ENCODE data around the gene THOC7.

The THOC7 gene

GRCh38 chr3:63869940-63870614, 6.5 kb upstream of the THOC7 start:
- no peak overlapping the region for H3K4me3 Mint-ChIP-seq
- H3K27ac Mint-ChIP-seq = no peak overlapping the region
- no peak for DNase-seq
- H3K27me3 Mint-ChIP-seq = no peaks in the 10 kb centered on the region
- peaks cover 41% of the 10 kb centered on the region for H3K4me1 Mint-ChIP-seq
- peaks cover 33% of the 10 kb centered on the region for H3K36me3 Mint-ChIP-seq
- no peaks in the 10 kb centered on the region for H3K9me3 Mint-ChIP-seq
- CTCF ChIA-PET = no interaction called here

GRCh38 chr3:63867225-63867624, 3.6 kb upstream of the THOC7 start:
- CTCF ChIA-PET = no interaction called here
- Mint-ChIP-seq H3K27me3 (no peaks in the 10 kb centered on the region), H3K4me1 (peaks cover 42% of the 10 kb centered on the region), H3K36me3 (peaks cover 31% of the 10 kb centered on the region), H3K4me3 (no peak overlapping the region), H3K27ac (peak overlapping the region; percentile 52), H3K9me3 (no peaks in the 10 kb centered on the region)
- DNase-seq = no peak

GRCh38 chr3:63864965-63865327, 1.3 kb upstream of the THOC7 start:
- no peaks in the 10 kb centered on the region for H3K9me3 Mint-ChIP-seq
- H3K27me3 Mint-ChIP-seq = no peaks in the 10 kb centered on the region
- H3K27ac Mint-ChIP-seq = peak overlapping the region; percentile 87
- DNase-seq = no peak
- peaks cover 54% of the 10 kb centered on the region for H3K4me1 Mint-ChIP-seq
- CTCF ChIA-PET = no interaction called here
- peaks cover 32% of the 10 kb centered on the region for H3K36me3 Mint-ChIP-seq
- H3K4me3 Mint-ChIP-seq = peak overlapping the region; percentile 82

- H3K9me3 Mint-ChIP-seq = no peaks in the 10 kb centered on the region
- peaks cover 54% of the 10 kb centered on the region for H3K4me1 Mint-ChIP-seq
- peak; percentile 66 for DNase-seq
- peaks cover 32% of the 10 kb centered on the region for H3K36me3 Mint-ChIP-seq
- CTCF ChIA-PET = no interaction called here
- H3K4me3 Mint-ChIP-seq = peak overlapping the region; percentile 82
- H3K27ac Mint-ChIP-seq = peak overlapping the region; percentile 87
- H3K27me3 Mint-ChIP-seq = no peaks in the 10 kb centered on the region
These were observed 681 bp upstream of the THOC7 start for GRCh38 chr3:63864008-63864964.

- Mint-ChIP-seq H3K36me3 (peaks cover 22% of the 10 kb centered on the region), H3K4me3 (peak overlapping the region; percentile 70), H3K4me1 (peaks cover 51% of the 10 kb centered on the region), H3K27me3 (no peaks in the 10 kb centered on the region), H3K27ac (peak overlapping the region; percentile 93), H3K9me3 (no peaks in the 10 kb centered on the region)
- DNase-seq = no peak
- CTCF ChIA-PET = no interaction called here
These were observed 828 bp downstream of the THOC7 start for GRCh38 chr3:63862804-63863149.

GRCh38 chr3:63861306-63861705, 2.3 kb downstream of the THOC7 start:
- DNase-seq = no peak
- CTCF ChIA-PET = interaction anchor here (1.0 kb wide), 1 partner anchor 169 kb away, joined by 3 read pairs; no protein-coding TSS in a partner anchor
- Mint-ChIP-seq H3K4me3 (no peak overlapping the region), H3K27ac (peak overlapping the region; percentile 11), H3K4me1 (peaks cover 50% of the 10 kb centered on the region), H3K9me3 (no peaks in the 10 kb centered on the region), H3K36me3 (peaks cover 15% of the 10 kb centered on the region), H3K27me3 (no peaks in the 10 kb centered on the region)

GRCh38 chr3:63860776-63861175, 2.8 kb downstream of the THOC7 start:
- no peaks in the 10 kb centered on the region for H3K9me3 Mint-ChIP-seq
- no peaks in the 10 kb centered on the region for H3K27me3 Mint-ChIP-seq
- CTCF ChIA-PET = no interaction called here
- peaks cover 13% of the 10 kb centered on the region for H3K36me3 Mint-ChIP-seq
- DNase-seq = no peak
- H3K4me1 Mint-ChIP-seq = peaks cover 52% of the 10 kb centered on the region
- H3K4me3 Mint-ChIP-seq = no peak overlapping the region
- peak overlapping the region; percentile 11 for H3K27ac Mint-ChIP-seq

GRCh38 chr3:63857311-63857710, 6.3 kb downstream of the THOC7 start:
- Mint-ChIP-seq H3K27ac (no peak overlapping the region), H3K4me1 (peaks cover 43% of the 10 kb centered on the region)
- DNase-seq = no peak

GRCh38 chr3:63855333-63855940, 8.2 kb downstream of the THOC7 start:
- peaks cover 26% of the 10 kb centered on the region for H3K4me1 Mint-ChIP-seq
- DNase-seq = no peak
- H3K27ac Mint-ChIP-seq = peak overlapping the region; percentile 69
- H3K27me3 Mint-ChIP-seq = no peaks in the 10 kb centered on the region
- H3K36me3 Mint-ChIP-seq = peaks cover 12% of the 10 kb centered on the region
- CTCF ChIA-PET = no interaction called here
- H3K4me3 Mint-ChIP-seq = no peak overlapping the region
- no peaks in the 10 kb centered on the region for H3K9me3 Mint-ChIP-seq

More at GRCh38 chr3:63857311-63857710, 6.3 kb downstream of the THOC7 start:
- Mint-ChIP-seq H3K9me3 (no peaks in the 10 kb centered on the region), H3K36me3 (peaks cover 6% of the 10 kb centered on the region), H3K4me3 (no peak overlapping the region), H3K27me3 (no peaks in the 10 kb centered on the region)
- CTCF ChIA-PET = no interaction called here

GRCh38 chr3:63853106-63853505, 10.5 kb downstream of the THOC7 start:
- Mint-ChIP-seq H3K9me3 (no peaks in the 10 kb centered on the region), H3K4me1 (peaks cover 20% of the 10 kb centered on the region), H3K27ac (no peak overlapping the region), H3K4me3 (no peak overlapping the region), H3K27me3 (no peaks in the 10 kb centered on the region), H3K36me3 (peaks cover 12% of the 10 kb centered on the region)
- no peak for DNase-seq
- CTCF ChIA-PET = no interaction called here

GRCh38 chr3:63851287-63851686, 12.3 kb downstream of the THOC7 start:
- Mint-ChIP-seq H3K4me3 (no peak overlapping the region), H3K9me3 (no peaks in the 10 kb centered on the region), H3K27me3 (no peaks in the 10 kb centered on the region), H3K27ac (no peak overlapping the region), H3K36me3 (peaks cover 13% of the 10 kb centered on the region), H3K4me1 (peaks cover 13% of the 10 kb centered on the region)
- DNase-seq = no peak
- CTCF ChIA-PET = interaction anchor here (1.7 kb wide), 1 partner anchor 34 kb away, joined by 6 read pairs; no protein-coding TSS in a partner anchor

GRCh38 chr3:63849175-63849574, 14.4 kb downstream of the THOC7 start:
- Mint-ChIP-seq H3K4me1 (no peaks in the 10 kb centered on the region), H3K9me3 (no peaks in the 10 kb centered on the region), H3K36me3 (peaks cover 13% of the 10 kb centered on the region), H3K4me3 (no peak overlapping the region), H3K27me3 (no peaks in the 10 kb centered on the region), H3K27ac (no peak overlapping the region)
- DNase-seq = no peak
- CTCF ChIA-PET = no interaction called here

GRCh38 chr3:63847718-63848450, 15.7 kb downstream of the THOC7 start:
- H3K4me1 Mint-ChIP-seq = no peaks in the 10 kb centered on the region
- no peak for DNase-seq
- H3K4me3 Mint-ChIP-seq = no peak overlapping the region
- no peaks in the 10 kb centered on the region for H3K27me3 Mint-ChIP-seq
- no peaks in the 10 kb centered on the region for H3K9me3 Mint-ChIP-seq
- peaks cover 19% of the 10 kb centered on the region for H3K36me3 Mint-ChIP-seq
- CTCF ChIA-PET = no interaction called here
- H3K27ac Mint-ChIP-seq = no peak overlapping the region

GRCh38 chr3:63845215-63845614, 18.4 kb downstream of the THOC7 start:
- no peaks in the 10 kb centered on the region for H3K27me3 Mint-ChIP-seq
- H3K36me3 Mint-ChIP-seq = peaks cover 17% of the 10 kb centered on the region
- CTCF ChIA-PET = no interaction called here
- H3K27ac Mint-ChIP-seq = no peak overlapping the region
- H3K4me3 Mint-ChIP-seq = no peak overlapping the region
- no peaks in the 10 kb centered on the region for H3K9me3 Mint-ChIP-seq
- H3K4me1 Mint-ChIP-seq = no peaks in the 10 kb centered on the region
- no peak for DNase-seq
